Upper lobe of left lung (tissue), 6 donors: ENCODE measurements around the gene DNAJC2. TPM values are rescaled to one million over a fixed set of nuclear protein-coding genes. Genes with fewer than 3 reads are reported as not detected.
"Not testable (repeated sequence)": the region's sequence is repeated elsewhere in the genome, so short reads cannot be mapped to it uniquely, and the experiment has no call there.

ENCODE experiments used
- ATAC-seq, 2 donors: fragments of 200-7000 bp; cut with Tn5 transposase; one replicate each; pipeline ENCODE4 v1.9.1; 2022; ENCODE audit warnings: mild to moderate bottlenecking in 2 of 2, moderate library complexity in 2 of 2; ENCODE audit not compliant: low FRiP score in 2 of 2
- DNase-seq, 2 donors: peaks; one replicate each; pipeline ENCODE4 v3.0.0-alpha.2; 2019 to 2020
- H3K27ac ChIP-seq, 4 donors: fragments of 200-600 bp; sonication (generic); one replicate each; pipeline ENCODE4 v1.5.1; 2016 to 2019
- H3K27me3 ChIP-seq, 4 donors: fragments of 200-600 bp; sonication (generic); one replicate each; pipeline ENCODE4 v1.5.1; 2017 to 2019
- H3K36me3 ChIP-seq, 4 donors: fragments of 200-600 bp; sonication (generic); one replicate each; pipeline ENCODE4 v1.5.1; 2016 to 2019
- H3K4me1 ChIP-seq, 4 donors: fragments of 200-600 bp; sonication (generic); one replicate each; pipeline ENCODE4 v1.5.1; 2018 to 2019
- H3K4me3 ChIP-seq, 4 donors: fragments of 200-600 bp; sonication (generic); one replicate each; pipeline ENCODE4 v1.5.1; 2017 to 2019; ENCODE audit warnings: mild to moderate bottlenecking in 2 of 4, moderate library complexity in 1 of 4
- H3K9me3 ChIP-seq, 4 donors: fragments of 200-600 bp; sonication (generic); one replicate each; pipeline ENCODE4 v1.5.1; 2018 to 2019
- POLR2AphosphoS5 ChIP-seq, 2 donors: sonication (generic); formaldehyde crosslinking; IDR thresholded peaks; one replicate each; pipeline ENCODE4 v1.5.1; 2017; ENCODE audit warnings: antibody characterized with exemption in 2 of 2
- WGBS, 2 donors: methylation state at CpG; one replicate each; pipeline ENCODE4 v1.1.5; 2017 to 2018; 5-methylcytosine and 5-hydroxymethylcytosine counted together
- total RNA-seq, 6 donors: library from RNA; depleted of rRNA in 4 of 6; stranded (reverse); fragments of >200 nt in 4 of 6; gene quantifications; one replicate each; pipeline versions ENCODE4 v1.1.0 to v1.2.1, GENCODE V29; 2016 to 2021
- TF ChIP-seq, protein P1 (sequence below), 6 experiments: fragments of 450-650 bp in 4 of 6; fragments of 200-600 bp in 2 of 6; sonication (generic) in 2 of 6; IDR thresholded peaks; one replicate each; pipeline ENCODE4 v1.5.1; 2016 to 2019; ENCODE audit warnings: antibody characterized with exemption in 6 of 6
- donor health status: DM: no; HTN: no; CAD: no; lungs with moderate emphysema.
- donor health status: DM: no; HTN: yes; CAD: no; lungs with severe emphysema.

Gene DNAJC2
- total RNA-seq, 6 donors from 2014 or later, result 13.1 to 30.4 (median 16.6) TPM

DNA sequence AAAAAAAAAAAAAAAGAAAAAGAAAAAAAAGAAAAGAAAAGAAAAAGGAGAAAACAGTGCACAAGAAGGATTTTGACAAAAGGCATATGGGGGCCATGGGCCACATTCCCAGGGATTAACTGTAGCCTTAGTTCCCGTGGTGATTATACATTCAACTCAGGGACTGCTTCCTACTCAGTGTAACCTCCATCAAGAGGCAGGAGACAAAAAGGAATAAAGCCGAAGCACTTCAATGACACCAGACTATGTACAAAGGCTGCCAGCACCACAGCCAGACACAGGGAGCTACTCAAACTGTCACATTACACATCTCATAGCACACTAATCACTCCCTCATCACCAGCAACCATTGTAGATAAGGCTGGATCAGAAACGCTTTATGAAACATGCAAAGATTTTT lies 52.4 kb downstream of the DNAJC2 start:
- no peak for DNase-seq
- no peak for ATAC-seq
- Histone ChIP-seq H3K4me3 (no peak overlapping the region), H3K36me3 (no peaks in the 10 kb centered on the region), H3K27me3 (no peaks in the 10 kb centered on the region), H3K27ac (no peak overlapping the region), H3K4me1 (peaks cover 0 to 4% (median 2%) of the 10 kb centered on the region in 4 donors), H3K9me3 (no peaks in the 10 kb centered on the region)
- WGBS, 2 donors, result 59 to 61% methylated on average over 3 of the region's 3 CpGs
- no peak for TF ChIP-seq POLR2AphosphoS5 (IDR thresholded peaks at IDR 0.05)

DNA sequence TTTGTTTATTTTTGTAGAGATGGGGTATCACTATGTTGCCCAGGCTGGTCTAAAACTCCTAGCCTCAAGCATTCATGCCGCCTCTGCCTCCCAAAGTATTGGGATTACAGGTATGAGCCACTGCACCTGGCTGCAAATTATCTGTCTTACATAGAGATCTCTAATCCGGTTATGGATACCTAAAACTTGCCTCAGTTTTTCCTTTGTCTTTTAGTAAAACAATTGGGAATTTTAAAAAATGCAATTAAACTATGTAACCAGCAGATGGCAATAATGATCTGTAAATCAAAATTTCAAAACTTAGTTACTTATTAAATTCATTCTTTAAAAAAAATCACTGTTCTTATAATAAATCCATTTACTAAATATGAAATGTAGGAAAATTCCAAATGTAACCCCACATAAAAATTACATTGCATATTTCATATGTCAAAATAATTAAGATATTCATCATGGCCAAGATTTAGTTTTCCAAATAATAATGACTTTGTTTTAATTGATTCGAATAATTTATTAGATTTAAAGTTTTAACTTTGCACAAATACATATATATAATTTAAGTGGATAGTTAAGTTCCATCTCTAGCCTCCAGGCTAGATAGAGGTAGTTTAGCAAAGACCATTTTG lies 61.7 kb downstream of the DNAJC2 start:
- ATAC-seq, H3K27me3 ChIP-seq, H3K36me3 ChIP-seq, H3K4me3 ChIP-seq, H3K9me3 ChIP-seq, H3K27ac ChIP-seq, DNase-seq: not testable (repeated sequence)
- 43 to 93% methylated on average over 1 to 3 of the region's 3 CpGs for WGBS, 2 donors
- H3K4me1 ChIP-seq, result peaks cover 4 to 21% (median 12%) of the 10 kb centered on the region in 4 donors

DNA sequence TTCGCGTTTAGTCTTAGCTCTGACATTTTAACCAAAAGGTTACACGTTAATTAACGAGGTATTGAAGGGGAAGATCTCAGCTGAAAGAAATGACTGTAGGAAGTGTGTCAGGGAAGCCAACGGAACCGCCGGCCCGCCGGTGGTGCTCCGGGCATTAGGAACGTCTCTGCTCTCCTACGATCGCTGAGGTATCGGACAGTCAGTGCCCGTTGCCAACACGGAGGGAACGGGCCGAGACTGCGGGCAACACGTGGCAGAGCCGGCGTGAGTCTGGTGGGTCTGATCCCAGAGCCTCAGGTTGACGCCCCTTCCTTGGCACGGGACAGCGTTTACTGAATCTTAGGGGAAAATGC lies 63.8 kb downstream of the DNAJC2 start:
- H3K9me3 ChIP-seq, H3K36me3 ChIP-seq, DNase-seq, H3K27me3 ChIP-seq: not testable (repeated sequence)
- 1 to 3% methylated on average over 16 to 25 of the region's 25 CpGs for WGBS, 2 donors
- Histone ChIP-seq H3K4me3 (peak overlapping the region; percentile 53 to 78 (median 66)), H3K27ac (peak overlapping the region in 1 of 4 donors; percentile 14), H3K4me1 (peaks cover 4 to 21% (median 12%) of the 10 kb centered on the region in 4 donors)
- ATAC-seq, result peak in 1 of 2 donors; percentile 21

DNA sequence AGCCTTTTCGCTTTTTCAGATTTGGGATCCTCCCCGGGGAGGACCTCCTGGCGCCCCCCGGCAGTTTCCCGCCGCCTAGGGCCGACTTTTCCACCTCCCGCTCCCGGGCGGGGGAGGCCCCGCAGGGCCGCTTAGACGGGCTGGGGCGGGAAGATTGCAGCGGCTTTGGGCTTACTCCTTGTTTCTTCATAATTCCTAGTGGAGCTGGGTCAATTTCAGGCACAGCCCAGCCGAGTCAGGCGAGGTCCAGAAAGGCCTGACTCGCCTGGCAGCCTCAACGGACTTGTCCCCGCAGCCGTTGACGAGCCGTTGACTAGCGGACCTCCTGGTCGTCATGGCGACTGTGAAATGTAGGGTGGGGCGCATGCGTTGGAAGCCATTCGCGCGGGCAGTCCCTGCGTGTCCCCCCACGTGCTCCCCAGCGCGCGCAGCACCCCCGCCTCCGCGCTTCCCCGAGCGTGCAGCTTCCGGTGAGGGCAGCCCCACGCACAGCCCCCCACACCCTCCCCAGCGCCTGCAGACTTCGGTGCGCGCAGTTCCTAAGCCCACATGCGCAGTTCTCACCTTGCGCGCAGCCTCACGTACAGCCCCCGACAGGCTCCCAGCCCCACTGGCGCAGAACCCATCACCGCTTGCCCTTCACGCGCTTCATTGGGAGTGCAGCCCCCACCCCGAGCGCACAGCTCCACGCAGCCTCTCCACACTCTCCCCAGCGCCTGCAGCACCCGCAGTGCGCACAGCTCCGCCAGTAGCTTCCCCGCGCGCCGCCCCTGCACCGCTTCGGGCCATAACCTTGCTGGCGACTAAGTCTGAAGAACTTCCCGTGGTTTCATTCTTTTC lies 64.4 kb downstream of the DNAJC2 start:
- Histone ChIP-seq H3K27ac (peak overlapping the region in 1 of 4 donors; percentile 14), H3K4me3 (peak overlapping the region; percentile 53 to 78 (median 66)), H3K4me1 (peaks cover 4 to 21% (median 12%) of the 10 kb centered on the region in 4 donors)
- 0% methylated on average over 26 to 27 of the region's 71 CpGs for WGBS, 2 donors
- H3K27me3 ChIP-seq, H3K36me3 ChIP-seq, H3K9me3 ChIP-seq: not testable (repeated sequence)
- DNase-seq (peak; percentile 66 to 94), ATAC-seq (peak; percentile 79 to 95)
- TF ChIP-seq, protein P1, sequence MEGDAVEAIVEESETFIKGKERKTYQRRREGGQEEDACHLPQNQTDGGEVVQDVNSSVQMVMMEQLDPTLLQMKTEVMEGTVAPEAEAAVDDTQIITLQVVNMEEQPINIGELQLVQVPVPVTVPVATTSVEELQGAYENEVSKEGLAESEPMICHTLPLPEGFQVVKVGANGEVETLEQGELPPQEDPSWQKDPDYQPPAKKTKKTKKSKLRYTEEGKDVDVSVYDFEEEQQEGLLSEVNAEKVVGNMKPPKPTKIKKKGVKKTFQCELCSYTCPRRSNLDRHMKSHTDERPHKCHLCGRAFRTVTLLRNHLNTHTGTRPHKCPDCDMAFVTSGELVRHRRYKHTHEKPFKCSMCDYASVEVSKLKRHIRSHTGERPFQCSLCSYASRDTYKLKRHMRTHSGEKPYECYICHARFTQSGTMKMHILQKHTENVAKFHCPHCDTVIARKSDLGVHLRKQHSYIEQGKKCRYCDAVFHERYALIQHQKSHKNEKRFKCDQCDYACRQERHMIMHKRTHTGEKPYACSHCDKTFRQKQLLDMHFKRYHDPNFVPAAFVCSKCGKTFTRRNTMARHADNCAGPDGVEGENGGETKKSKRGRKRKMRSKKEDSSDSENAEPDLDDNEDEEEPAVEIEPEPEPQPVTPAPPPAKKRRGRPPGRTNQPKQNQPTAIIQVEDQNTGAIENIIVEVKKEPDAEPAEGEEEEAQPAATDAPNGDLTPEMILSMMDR (IDR thresholded peaks at IDR 0.05), result peak in 1 of 6 experiments; percentile 10

DNA sequence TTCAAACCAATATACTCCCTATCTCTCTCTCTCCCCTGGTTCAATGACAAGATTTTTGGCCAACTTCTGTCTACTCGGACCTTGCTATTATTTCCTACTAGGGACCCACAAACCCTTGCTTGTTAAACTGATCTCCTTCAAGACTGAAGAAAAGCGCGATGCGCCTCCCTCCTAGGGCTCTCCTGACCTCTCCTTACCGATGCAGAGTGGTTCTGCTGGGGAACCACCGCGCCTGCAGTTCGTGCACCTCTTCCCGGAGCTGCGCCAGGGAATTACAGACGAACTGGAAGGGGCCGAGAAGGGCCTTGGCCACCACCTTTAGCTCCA lies 65.0 kb downstream of the DNAJC2 start:
- peak in 1 of 2 donors; percentile 63 for ATAC-seq
- DNase-seq, H3K27ac ChIP-seq, H3K9me3 ChIP-seq, H3K36me3 ChIP-seq, H3K27me3 ChIP-seq: not testable (repeated sequence)
- Histone ChIP-seq H3K4me1 (peaks cover 4 to 21% (median 12%) of the 10 kb centered on the region in 4 donors), H3K4me3 (peak overlapping the region; percentile 53 to 78 (median 66))
- 0 to 1% methylated on average over 5 to 12 of the region's 12 CpGs for WGBS, 2 donors

DNA sequence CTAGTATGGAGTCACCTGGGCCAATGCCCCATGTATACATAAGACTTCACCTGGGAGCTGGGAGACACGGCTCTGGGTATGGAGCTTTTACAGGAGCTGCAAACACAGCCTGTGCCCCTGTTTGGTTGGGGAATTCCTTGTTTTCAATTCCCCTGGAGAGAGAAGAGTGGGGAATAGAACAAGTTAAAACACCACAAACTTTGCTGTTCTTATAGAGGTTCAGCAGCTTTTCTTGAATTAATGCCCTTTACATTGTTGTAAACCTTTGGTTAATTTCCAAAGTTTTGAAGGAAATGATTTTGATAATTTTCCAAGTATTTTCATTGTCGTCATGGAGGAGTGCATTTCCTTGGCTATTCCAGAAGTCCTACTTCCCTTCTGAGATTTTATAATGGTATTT lies 66.4 kb downstream of the DNAJC2 start:
- 60 to 75% methylated on average over 2 of the region's 2 CpGs for WGBS, 2 donors
- H3K9me3 ChIP-seq, DNase-seq, ATAC-seq, H3K27me3 ChIP-seq, H3K27ac ChIP-seq, H3K4me3 ChIP-seq, H3K36me3 ChIP-seq: not testable (repeated sequence)
- peaks cover 4 to 21% (median 12%) of the 10 kb centered on the region in 4 donors for H3K4me1 ChIP-seq

DNA sequence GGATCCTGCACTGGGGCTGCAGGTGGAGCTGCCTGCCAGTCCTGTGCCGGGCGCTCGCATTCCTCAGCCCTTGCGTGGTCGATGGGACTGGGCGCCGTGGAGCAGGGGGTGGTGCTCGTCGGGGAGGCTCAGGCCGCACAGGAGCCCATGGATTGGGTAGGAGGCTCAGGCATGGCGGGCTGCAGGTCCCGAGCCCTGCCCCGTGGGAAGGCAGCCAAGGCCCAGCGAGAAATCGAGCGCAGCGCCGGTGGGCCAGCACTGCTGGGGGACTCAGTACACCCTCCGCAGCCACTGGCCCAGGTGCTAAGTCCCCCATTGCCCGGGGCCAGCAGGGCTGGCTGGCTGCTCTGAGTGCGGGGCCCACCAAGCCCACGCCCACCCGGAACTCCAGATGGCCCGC lies 69.7 kb downstream of the DNAJC2 start:
- not testable (repeated sequence) for H3K4me1 ChIP-seq, H3K36me3 ChIP-seq, ATAC-seq, H3K4me3 ChIP-seq, H3K27me3 ChIP-seq, H3K27ac ChIP-seq, H3K9me3 ChIP-seq
- DNase-seq, result peak in 1 of 2 donors; percentile 79
- WGBS, 2 donors, result 96 to 100% methylated on average over 3 to 22 of the region's 24 CpGs

DNA sequence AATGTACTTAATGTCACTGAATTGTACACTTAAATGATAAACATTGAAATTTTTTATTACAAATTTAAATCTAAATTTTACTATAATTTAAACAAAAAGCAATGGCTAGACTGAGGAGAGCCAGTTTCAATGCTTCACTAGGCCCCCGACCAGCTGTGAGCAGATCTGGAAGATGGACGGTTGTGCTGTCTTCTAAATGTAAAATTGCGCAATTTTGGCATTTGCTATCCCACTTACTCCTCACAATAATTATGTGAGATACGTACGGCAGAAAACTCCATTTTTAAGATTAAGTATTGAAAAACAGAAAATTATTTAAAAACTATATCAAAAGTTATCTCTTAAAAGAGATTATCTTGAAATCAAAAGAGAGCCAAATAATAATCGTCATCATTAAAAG lies 71.2 kb downstream of the DNAJC2 start:
- not testable (repeated sequence) for H3K9me3 ChIP-seq, H3K27ac ChIP-seq, H3K36me3 ChIP-seq, H3K4me3 ChIP-seq, H3K27me3 ChIP-seq, ATAC-seq, H3K4me1 ChIP-seq, DNase-seq
- WGBS, 2 donors, result 78 to 92% methylated on average over 6 of the region's 6 CpGs

DNA sequence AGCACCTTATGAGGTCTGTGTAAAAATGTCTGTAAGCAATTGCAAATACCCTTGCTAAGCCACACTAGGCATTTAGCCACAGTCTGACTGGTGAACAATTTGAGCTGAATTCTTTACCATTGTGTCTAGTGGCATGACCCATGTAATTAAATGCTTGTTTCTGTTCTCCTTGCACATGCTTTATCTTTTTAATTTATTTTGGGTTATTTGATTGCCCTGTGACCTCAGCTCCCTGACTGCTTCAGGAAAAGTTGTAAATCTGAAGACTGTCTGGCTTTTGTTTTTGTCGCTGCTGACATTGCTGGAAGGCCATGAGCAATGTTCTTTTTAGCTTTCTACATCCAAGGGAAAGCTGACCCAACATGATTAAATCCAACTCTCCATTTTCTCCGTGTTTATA lies 78.3 kb downstream of the DNAJC2 start:
- H3K9me3 ChIP-seq, H3K4me1 ChIP-seq, H3K27me3 ChIP-seq, DNase-seq, ATAC-seq, H3K27ac ChIP-seq, H3K4me3 ChIP-seq, H3K36me3 ChIP-seq: not testable (repeated sequence)
- WGBS, 2 donors, result 54 to 68% methylated on average over 2 of the region's 2 CpGs

DNA sequence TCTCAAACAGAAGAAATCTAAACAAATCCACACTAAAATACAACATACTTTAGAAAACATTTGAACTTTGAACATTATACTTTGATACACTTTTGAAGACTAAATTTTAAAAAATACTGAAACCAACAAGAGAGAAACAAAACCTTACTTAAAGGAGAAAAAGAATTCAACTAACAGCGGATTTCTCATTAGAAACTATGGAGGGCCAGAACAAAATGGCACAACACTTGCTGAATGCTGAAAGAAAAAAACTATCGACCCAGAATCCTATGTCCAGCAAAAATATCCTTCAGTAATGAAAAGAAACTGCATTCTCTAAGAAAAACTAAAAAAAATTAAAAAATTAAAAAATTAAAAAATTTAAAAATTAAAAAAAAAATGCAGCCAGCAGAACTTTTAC lies 80.5 kb downstream of the DNAJC2 start:
- 92 to 93% methylated on average over 2 of the region's 2 CpGs for WGBS, 2 donors
- H3K27me3 ChIP-seq, result not testable (repeated sequence)

More for the DNA sequence above, 80.5 kb downstream of the DNAJC2 start:
- not testable (repeated sequence) for ATAC-seq, H3K4me1 ChIP-seq, H3K27ac ChIP-seq, DNase-seq, H3K36me3 ChIP-seq, H3K4me3 ChIP-seq, H3K9me3 ChIP-seq
